ENCODE measurements around the gene MYO19.
"Not testable (repeated sequence)": the region's sequence is repeated elsewhere in the genome, so short reads cannot be mapped to it uniquely, and the experiment has no call there.

MYO19 gene

GRCh38 chr17:36461330-36462110 lies 73.1 kb downstream of the MYO19 start:
- no peak for DNase-seq (ENCODE audit: low read depth in 2 of 2)

- DNase-seq (ENCODE audit: low read depth in 2 of 2): no peak
These were observed 74.3 kb downstream of the MYO19 start for GRCh38 chr17:36460265-36460937.

- DNase-seq (ENCODE audit: low read depth in 2 of 2): no peak
These were observed 75.1 kb downstream of the MYO19 start for GRCh38 chr17:36459601-36460000.

- DNase-seq (ENCODE audit: low read depth in 2 of 2): no peak
These were observed 75.6 kb downstream of the MYO19 start for GRCh38 chr17:36459045-36459444.

- not testable (repeated sequence) for DNase-seq (ENCODE audit: low read depth in 2 of 2)
These were observed 77.0 kb downstream of the MYO19 start for GRCh38 chr17:36457701-36458100.

- DNase-seq (ENCODE audit: low read depth in 2 of 2): not testable (repeated sequence)
These were observed 81.8 kb downstream of the MYO19 start for GRCh38 chr17:36452888-36453287.

- DNase-seq (ENCODE audit: low read depth in 2 of 2): not testable (repeated sequence)
These were observed 84.7 kb downstream of the MYO19 start for GRCh38 chr17:36449997-36450396.
